HG03066 (cell line): ENCODE data around the gene ZNF708.
A peak's percentile ranks its signal among the peaks of the same experiment; 100 is the strongest.
"Not testable (repeated sequence)": the region's sequence is repeated elsewhere in the genome, so short reads cannot be mapped to it uniquely, and the experiment has no call there.

Experiments
- ATAC-seq: cut with Tn5 transposase; IDR thresholded peaks from one replicate; pipeline ENCODE4 v1.9.1; 2021; ENCODE audit warnings: low read depth; ENCODE audit not compliant: unreplicated experiment

Gene ZNF708

GRCh38 chr19:21328885-21329605 lies at the start of gene ZNF708:
Gene ZNF708, minus strand, starts transcription at chr19:21329410. Its CDS starts 198 bp downstream, at chr19:21329212.
- peak; percentile 99 for ATAC-seq

- no peak for ATAC-seq
These were observed 33.1 kb upstream of the ZNF708 start for GRCh38 chr19:21362291-21362690.

- ATAC-seq = peak; percentile 88
These were observed 29.7 kb upstream of the ZNF708 start, which contains the start of gene ZNF738 for GRCh38 chr19:21358768-21359451. Gene ZNF738, plus strand, starts transcription at chr19:21359000. Its CDS starts 141 bp downstream, at chr19:21359141.

DNA sequence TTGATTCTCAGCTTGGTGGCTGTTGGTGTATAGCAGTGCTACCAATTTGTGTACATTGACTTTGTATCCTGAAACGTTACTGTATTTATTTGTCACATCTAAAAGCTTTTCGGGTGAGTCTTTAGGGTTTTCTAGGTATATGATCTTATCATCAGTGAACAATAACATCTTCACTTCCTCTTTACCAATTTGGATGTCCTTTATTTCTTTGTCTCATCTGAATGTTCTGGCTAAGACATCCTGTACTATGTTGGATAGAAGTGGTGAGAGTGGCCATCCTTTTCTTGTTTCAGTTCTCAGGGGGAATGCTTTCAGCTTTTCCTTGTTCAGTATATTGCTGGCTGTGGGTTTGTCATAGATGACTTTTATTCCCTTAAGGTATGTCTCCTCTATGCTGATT lies 23.6 kb upstream of the ZNF708 start:
- no peak for ATAC-seq

DNA sequence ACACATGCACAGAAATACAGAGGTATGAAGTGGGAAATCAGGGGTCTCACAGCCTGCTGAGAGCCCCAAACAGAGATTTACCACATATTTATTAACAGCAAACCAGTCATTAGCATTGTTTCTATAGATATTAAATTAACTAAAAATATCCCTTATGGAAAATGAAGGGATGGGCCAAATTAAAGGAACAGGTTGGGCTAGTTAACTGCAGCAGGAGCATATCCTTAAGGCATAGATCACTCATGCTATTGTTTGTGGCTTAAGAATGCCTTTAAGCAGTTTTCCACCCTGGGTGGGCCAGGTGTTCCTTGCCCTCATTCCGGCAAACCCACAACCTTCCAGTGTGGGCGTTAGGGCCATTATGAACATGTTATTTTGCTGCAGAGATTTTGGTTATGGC lies 15.6 kb upstream of the ZNF708 start:
- ATAC-seq = not testable (repeated sequence)

GRCh38 chr19:21335721-21336120 lies 6.5 kb upstream of the ZNF708 start:
- ATAC-seq = no peak

GRCh38 chr19:21328406-21328805 lies 804 bp downstream of the ZNF708 start:
- no peak for ATAC-seq

DNA sequence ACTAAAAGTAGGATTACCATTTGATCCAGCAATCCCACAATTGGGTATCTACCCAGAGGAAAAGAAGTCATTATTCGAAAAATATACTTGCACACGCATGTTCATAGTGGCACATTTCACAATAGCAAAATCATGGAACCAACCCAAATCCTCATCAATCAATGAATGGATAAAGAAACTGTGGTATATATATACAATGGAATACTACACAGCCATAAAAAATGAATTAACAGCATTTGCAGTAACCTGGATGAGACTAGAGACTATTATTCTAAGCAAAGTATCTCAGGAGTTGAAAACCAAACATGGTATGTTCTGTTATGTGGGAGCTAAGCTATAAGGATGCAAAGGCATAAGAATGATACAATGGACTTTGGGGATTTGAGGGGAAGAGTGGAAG lies 3.0 kb downstream of the ZNF708 start:
- no peak for ATAC-seq

DNA sequence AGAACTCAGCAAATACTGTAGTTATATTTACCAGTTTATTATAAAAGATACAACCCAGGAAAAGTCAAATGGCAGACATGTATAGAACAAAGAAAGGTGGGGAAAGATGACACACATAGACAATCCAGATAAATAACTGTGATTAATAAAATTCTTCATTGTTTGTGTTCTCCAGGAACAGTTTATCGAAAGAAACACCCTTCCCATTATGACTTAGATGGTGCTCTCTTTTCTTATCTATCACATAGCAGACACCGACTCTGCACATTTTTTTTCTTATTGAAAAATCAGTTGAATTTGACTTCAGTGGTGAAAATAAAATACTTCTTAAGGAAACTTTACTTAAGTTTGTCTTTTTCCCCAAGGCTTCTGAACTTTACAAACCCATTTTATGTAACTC lies 6.2 kb downstream of the ZNF708 start:
- no peak for ATAC-seq

DNA sequence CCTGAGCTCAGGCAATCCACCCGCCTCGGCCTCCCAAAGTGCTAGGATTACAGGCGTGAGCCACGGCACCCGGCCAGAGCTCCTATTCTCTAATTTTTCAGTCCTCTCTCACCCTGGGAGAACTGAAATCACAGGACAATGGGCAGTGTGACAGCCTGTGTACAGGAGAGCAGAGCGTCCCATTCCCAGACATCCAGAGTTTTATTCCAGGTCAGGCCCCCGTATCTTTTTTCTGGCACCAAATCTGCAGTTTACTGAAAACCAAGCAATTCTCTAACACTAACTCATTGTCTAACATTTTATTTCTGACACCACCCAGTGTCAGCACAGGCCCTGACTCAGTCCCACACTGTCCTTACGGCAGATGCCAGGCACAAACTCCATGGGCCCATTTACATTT lies 6.7 kb downstream of the ZNF708 start:
- ATAC-seq = no peak

- ATAC-seq = no peak
These were observed 7.2 kb downstream of the ZNF708 start for GRCh38 chr19:21321996-21322395.

GRCh38 chr19:21321134-21321533 lies 8.1 kb downstream of the ZNF708 start:
- ATAC-seq = no peak

DNA sequence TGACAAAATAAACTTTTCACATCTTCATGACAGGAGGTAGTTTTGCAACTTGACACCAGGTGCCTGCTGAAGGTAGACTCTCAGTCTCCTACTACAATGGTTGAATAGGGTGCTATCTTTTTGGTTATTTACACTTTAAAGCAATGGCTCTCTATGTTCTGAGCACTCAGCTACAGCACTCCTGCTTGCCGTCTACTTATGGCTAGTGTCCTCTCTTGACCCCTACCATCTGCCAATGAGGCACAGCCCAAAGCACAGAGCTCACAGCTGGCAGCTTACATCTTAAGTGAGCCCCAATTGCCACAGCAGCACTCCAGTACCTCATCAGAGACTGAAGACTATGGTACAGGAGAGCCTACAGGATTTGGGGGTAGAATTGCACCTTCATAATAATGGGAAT lies 11.4 kb downstream of the ZNF708 start:
- no peak for ATAC-seq

- ATAC-seq = no peak
These were observed 14.5 kb downstream of the ZNF708 start for GRCh38 chr19:21314676-21315075.

GRCh38 chr19:21312807-21313206 lies 16.4 kb downstream of the ZNF708 start:
- ATAC-seq = not testable (repeated sequence)

- ATAC-seq = no peak
These were observed 20.4 kb downstream of the ZNF708 start for GRCh38 chr19:21308773-21309172.

- ATAC-seq = not testable (repeated sequence)
These were observed 22.2 kb downstream of the ZNF708 start for GRCh38 chr19:21306881-21307479.

GRCh38 chr19:21293768-21294167 lies 35.4 kb downstream of the ZNF708 start:
- ATAC-seq = not testable (repeated sequence)

GRCh38 chr19:21269813-21270212 lies 59.4 kb downstream of the ZNF708 start:
- no peak for ATAC-seq

- ATAC-seq = no peak
These were observed 64.3 kb downstream of the ZNF708 start for GRCh38 chr19:21264891-21265290.

DNA sequence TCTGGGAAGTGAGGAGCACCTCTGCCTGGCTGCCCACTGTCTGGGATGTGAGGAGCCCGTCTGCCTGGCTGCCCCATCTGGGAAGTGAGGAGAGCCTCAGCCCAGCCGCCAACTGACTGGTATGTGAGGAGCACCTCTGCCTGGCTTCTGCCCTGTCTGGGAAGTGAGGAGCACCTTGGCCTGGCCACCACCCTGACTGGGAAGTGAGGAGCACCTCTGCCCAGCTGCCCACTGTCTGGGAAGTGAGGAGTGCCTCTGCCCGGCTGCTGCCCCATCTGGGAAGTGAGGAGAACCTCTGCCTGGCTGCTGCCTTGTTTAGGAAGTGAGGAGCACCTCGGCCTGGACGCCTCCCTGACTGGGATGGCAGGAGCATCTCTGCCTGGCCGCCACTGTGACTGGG lies 64.8 kb downstream of the ZNF708 start:
- ATAC-seq = no peak
